GM10248 (cell line): ENCODE results near the gene GSAP.

Source experiments
- CTCF ChIA-PET: fragments of 300-600 bp; sonication (Branson Sonifier 250); formaldehyde crosslinking; extraction: SDS; loops from one replicate; lab custom pipeline; 2021; ENCODE audit warnings: antibody characterized with exemption; lab: Yijun Ruan, JAX
- POLR2A ChIA-PET: fragments of 350-650 bp; sonication (Branson Sonifier 250); formaldehyde crosslinking; extraction: SDS; loops from one replicate; lab custom pipeline; 2020; ENCODE audit warnings: antibody characterized with exemption; lab: Yijun Ruan, JAX
- DNase-seq: peaks from one replicate; pipeline ENCODE4 v3.0.0; 2012; ENCODE audit errors: extremely low spot score
- TF ChIP-seq, protein P1 (sequence below): IDR thresholded peaks from 2 replicates; pipeline ENCODE4 v1.5.1; 2012; ENCODE audit warnings: mild to moderate bottlenecking, low read depth; ENCODE audit errors: extremely low read depth, missing control alignments, control extremely low read depth

Gene GSAP

DNA sequence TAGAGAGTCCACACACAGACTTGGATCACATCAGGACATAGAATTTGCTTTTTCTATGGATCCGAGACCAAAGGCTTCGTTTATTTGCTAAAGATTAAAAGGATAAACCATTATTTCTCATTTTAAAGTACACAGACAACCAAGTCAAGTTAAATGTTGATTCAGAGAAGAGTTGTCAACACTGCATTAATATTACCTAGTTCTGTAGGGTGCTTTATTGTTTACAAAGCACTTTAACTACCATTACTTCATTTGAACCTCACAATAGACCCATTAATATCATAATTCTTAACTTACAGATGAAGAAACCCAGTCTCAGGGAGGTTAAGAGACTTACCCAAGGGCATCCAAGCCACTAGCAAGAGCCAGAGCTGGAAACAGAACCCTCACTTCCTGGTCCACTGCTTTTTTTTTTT is 43.2 kb upstream of the GSAP start:
- ChIA-PET CTCF (no interaction called here), POLR2A (no interaction called here)
- TF ChIP-seq, protein P1, sequence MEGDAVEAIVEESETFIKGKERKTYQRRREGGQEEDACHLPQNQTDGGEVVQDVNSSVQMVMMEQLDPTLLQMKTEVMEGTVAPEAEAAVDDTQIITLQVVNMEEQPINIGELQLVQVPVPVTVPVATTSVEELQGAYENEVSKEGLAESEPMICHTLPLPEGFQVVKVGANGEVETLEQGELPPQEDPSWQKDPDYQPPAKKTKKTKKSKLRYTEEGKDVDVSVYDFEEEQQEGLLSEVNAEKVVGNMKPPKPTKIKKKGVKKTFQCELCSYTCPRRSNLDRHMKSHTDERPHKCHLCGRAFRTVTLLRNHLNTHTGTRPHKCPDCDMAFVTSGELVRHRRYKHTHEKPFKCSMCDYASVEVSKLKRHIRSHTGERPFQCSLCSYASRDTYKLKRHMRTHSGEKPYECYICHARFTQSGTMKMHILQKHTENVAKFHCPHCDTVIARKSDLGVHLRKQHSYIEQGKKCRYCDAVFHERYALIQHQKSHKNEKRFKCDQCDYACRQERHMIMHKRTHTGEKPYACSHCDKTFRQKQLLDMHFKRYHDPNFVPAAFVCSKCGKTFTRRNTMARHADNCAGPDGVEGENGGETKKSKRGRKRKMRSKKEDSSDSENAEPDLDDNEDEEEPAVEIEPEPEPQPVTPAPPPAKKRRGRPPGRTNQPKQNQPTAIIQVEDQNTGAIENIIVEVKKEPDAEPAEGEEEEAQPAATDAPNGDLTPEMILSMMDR: no peak
- no peak for DNase-seq

DNA sequence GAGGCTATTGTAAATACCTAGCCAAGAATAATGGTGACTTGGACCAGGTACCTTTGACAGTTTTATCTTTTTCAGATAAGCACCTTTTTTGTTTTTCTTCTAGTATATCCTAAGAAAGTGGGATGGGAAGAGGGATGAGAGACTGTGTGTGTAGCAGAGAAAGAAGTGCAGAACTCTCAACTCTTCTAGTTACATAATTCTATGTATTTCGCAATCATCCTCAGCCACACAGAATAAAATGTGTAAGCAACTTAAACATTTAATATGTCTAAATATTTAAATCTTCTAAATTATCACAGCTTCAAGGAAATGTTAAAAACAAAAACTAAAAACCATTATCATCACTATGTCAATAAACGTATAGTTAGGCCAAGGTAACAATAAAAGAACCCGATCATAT is 42.6 kb upstream of the GSAP start:
- ChIA-PET POLR2A (no interaction called here), CTCF (no interaction called here)
- DNase-seq: no peak
- TF ChIP-seq, protein P1: no peak

DNA sequence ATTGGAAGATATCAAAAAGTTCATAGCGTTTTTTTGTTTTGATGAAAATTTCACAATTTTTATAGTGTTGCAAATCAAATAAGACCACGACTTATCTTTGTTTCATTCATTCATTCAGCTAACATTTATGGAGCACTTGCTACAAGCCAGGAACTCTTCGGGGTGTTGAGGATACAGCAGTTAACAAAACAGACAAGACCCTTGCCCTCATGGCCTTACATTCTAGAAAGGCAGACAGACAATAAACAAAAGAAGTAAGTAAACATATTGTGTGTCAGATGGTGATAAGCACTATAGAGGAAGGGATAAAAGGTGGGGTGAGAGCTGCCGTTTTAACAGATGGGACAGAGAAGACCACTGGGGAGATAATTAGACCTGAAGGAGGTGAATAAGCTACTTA is 41.6 kb upstream of the GSAP start:
- TF ChIP-seq, protein P1: no peak
- ChIA-PET CTCF (no interaction called here), POLR2A (no interaction called here)
- no peak for DNase-seq

DNA sequence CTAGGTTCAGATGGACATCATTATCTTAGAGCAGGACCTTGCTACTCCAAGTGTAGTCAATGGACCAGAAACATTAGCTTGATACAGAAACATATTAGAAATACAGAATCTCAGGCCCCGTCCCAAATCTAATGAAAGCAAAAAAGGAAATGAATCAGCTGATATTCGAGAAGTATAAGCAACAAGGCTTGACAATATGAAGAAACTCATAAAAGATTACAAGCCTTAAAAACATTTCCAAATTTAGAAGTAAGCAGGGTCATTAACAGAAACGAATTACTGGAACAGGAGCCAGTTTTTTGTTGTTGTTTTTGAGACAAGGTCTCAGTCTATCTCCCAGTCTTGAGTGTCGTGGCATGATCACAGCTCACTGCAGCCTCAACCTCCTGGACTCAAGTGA is 40.5 kb upstream of the GSAP start:
- TF ChIP-seq, protein P1: no peak
- CTCF ChIA-PET: interaction anchor here (0.8 kb wide), 1 partner anchor 16 kb away, joined by 3 read pairs; no protein-coding TSS in a partner anchor
- no peak for DNase-seq
- POLR2A ChIA-PET: no interaction called here

DNA sequence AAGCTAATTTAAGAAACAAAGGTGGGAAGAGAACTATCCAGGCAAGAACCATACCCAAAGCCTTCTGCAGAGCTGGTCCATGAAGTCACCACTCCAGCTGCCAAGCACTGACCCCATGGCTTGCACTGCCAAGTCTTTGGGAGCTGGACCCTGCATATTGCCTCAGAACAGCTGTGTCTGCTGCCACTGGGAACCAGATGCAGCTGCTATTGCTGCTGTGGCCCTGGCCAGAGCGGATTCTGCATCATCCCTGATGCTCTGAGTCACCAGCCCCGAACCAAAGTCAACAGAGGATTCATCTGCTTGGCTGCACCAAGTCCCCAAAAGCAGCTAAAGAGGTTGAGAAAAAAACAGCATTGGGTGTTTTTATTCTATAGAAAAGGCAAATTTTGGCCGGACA is 39.2 kb upstream of the GSAP start:
- TF ChIP-seq, protein P1: no peak
- CTCF ChIA-PET: interaction anchor here (1.2 to 1.9 kb wide), 4 partner anchors 12 to 27 kb away, joined by 3 to 6 read pairs (median 6); no protein-coding TSS in a partner anchor
- POLR2A ChIA-PET: no interaction called here
- DNase-seq: no peak

DNA sequence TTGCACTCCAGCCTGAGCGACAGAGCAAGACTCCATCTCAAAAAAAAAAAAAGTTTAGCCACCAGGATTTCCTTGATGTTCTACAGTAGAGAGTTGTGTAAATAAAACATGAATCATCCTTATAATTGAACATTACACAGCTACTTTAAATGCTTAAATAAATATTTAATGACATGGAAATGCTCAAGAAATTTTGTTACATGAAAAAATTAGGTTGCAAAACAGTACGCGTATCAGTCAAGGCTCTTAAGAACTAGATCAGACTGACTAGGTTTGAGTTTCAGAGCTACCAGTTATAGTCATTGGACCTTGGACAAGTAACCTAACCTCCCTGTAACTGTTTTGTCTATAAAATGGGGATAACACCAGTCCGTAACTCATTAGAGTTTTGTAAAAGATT is 38.7 kb upstream of the GSAP start:
- DNase-seq: no peak
- TF ChIP-seq, protein P1: no peak
- ChIA-PET POLR2A (no interaction called here), CTCF (interaction anchor here (1.2 to 1.9 kb wide), 4 partner anchors 11 to 26 kb away, joined by 3 to 6 read pairs (median 6); no protein-coding TSS in a partner anchor)
